Activated CD8-positive, alpha-beta memory T cell treated with anti-CD3 and anti-CD28 coated beads, Interleukin-2, amount 50 U/mL, for 1 hour (primary cell): ENCODE data around the gene SOWAHA.
A peak's percentile ranks its signal among the peaks of the same experiment; 100 is the strongest.

Experiments used
- DNase-seq: peaks from one replicate; pipeline ENCODE4 v3.0.0-alpha.2; 2020; ENCODE audit errors: extremely low read depth

The SOWAHA gene

DNA sequence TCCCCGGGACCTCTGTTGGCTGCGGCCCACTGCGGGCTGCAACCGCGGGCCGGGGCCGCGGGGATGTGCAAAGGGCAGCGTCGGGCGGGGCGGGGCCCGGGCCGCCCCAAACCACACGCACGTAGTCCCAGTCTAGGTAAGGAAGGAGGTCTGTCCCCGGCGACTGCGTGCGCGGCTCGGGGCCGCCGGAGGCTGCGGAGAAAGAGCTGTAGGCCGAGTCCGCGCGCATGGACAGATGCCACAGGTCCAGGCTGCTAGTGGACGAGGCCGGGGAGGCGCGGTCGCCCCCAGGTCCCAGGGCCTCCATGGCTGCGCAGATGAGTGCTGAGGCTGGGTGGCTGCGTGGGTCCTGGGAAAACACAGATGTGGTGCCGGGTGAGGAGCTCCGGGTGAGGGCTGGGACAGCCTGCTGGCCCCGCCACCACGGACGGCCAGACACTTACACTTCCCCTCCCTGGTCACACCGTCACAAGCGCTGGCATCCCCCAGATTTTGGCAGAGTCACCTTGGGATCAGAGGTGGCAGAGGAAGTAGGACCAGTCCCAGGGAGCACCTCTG, 12.8 kb downstream of the SOWAHA start:
- DNase-seq: no peak

DNA sequence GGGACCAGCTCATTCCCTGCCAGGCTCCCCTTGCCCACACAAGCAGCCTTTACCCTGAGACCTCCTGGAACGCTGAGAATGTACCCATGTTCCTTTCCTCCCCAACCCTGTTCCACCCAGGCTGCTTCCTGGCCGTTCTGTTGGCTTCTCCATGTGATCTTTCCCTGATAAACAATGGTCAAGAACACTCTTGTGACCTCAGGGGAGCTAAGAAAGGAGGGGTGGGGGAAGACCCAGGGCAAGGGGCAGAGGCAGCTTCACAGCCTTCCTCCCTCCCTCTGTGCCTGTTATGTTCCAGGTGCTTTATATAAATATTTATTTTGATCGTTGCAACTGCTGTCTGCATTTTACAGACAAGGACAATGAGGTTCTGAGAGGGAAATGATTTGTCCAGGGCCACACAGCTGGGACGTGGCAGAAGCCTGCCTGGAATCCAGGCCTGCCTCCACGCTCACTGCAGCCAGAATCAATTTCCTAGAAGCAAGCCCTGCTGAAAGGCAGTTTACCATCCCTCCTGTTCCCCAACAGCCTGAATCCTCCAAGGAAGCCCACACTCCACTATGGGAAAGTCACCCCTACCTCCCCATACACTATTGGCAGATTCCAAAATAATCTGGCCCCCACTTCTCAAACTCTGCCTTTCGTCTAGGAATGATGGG, 13.5 kb downstream of the SOWAHA start:
- DNase-seq: no peak

DNA sequence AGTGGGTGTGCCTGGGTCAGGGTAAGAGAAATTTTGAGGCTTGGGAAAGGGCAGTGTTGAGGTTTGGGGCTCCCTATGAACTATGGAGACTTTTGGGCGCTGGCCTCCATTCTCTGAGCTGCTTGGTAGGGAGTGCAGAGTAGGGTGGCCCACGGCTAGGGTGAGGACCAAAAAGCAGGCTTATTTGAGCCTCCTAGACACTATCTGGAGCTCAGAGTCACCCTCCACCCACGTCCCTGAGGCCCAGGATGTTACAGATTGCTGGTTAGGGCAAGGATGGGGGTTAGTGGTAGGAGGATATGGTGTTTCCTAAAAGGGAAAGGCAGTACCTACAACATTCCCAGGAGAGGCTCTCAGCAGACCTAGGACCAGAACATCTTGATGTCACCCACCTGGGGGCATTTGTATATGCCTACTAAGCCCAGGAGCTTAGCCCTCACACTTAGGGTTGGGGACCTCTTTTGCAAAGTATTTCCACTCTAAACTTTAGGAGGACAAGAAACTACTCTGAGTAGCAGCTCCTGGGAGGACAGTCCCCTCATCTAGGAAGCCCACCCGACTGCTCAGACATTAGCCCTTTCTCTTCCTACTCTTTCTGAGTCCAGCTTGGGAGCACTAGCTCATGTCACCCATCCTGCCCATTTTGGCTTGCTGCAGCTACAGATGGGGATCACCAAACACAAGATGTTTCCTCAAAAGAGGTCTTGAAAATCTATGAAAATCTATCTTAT, 15.0 kb downstream of the SOWAHA start:
- no peak for DNase-seq

DNA sequence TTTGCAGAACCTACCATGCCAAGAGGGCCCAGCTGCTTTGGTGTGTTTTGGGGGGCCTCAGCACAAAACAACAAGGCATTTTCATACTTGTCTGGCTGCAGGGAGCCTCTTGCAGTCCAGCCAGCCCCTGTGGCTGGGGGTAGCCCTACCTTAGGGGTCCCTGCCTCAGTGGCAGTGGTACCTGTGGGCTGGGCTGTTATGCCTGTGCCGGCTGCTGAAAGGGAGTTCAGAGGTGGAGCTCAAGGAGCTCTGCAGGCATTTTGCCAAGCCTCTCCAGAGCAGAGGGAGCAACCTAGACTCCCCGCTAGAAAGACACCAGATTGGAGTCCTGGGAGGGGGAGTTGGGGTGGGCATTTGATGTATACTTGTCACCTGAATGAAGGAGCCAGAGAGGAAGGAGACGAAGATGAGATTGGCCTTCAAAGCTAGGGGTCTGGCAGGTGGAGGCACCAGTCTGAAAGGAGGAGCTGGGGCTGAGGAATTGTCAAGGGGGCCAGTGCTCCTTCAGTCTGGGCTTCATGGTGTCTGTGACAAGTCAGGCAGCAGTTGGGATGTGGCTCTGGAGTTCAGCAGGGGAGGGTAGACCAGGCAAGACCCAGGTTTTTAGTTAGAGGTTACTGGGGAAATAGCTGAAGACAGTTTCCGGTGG, 15.9 kb downstream of the SOWAHA start:
- DNase-seq: no peak

DNA sequence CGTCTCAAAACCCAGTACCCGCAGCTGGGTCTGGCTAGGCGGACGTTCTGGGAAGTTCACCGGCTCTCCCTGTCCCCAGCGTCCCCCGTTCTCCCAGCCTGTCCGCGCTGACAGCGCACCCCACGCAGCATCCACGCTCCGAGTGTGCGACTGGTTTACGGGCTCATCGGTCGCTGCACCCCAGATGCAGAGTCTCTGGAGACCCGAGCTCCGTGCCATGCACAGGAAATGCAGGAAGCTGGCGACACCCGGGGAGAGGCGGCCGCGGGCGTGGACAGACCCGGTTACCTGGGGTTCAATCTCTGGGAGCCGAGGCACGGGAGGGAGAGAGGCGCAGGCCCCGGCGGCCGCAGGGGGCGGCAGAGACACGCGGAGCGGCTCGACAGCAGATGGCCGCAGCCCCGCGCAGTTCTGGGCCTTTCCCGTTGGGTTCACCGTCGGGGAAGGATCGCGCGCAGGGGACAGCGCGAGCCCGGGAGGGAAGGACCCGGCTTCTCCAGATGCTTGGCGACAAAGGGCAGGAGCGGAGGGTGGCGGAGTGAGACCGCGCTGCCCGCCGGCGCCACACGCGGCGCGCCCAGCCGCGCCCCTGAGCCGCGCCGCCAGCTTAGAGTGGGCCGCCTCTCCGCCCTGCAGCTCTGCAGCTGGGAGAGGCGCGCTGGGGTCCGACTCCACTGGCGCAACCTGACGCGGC, 16.8 kb downstream of the SOWAHA start:
- DNase-seq: peak; percentile 30

DNA sequence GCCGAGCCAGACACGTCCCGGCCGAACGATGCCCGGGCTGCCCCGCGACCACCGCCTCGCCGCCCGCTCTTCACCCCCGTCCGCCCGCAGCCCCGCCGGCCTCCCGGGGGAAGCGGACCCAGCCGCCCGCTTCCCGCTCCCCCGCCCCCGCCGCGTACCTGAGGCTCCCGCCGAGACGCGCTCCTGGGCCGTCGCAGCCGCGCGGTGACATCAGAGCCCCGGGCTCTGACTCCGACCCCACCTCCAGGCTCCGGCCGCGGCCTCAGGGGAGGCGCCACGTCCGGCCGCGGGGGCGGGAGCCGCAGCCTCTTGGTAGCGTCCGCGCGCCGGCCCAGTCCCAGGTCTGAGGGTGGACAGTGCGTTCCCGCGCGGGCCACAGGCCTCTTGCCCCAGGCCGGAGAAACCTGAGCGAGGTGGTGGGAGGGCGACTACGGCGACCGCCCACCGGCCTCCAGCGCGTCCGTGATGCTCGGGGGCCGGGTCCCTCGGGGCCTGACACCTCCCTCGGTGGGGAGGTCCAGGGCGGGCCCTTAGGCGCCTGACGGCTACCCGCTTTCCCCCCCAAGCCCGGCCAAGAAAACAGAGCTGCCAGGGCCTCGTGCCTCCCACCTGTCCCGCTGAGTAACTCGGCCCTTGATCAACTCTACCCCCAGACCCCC, 17.5 kb downstream of the SOWAHA start, which contains the start of gene SHROOM1:
Gene SHROOM1, minus strand, starts transcription at position 212 of the 659 bp plus-strand sequence. CDS start 4,507 bp downstream, outside the sequence.
- no peak for DNase-seq

DNA sequence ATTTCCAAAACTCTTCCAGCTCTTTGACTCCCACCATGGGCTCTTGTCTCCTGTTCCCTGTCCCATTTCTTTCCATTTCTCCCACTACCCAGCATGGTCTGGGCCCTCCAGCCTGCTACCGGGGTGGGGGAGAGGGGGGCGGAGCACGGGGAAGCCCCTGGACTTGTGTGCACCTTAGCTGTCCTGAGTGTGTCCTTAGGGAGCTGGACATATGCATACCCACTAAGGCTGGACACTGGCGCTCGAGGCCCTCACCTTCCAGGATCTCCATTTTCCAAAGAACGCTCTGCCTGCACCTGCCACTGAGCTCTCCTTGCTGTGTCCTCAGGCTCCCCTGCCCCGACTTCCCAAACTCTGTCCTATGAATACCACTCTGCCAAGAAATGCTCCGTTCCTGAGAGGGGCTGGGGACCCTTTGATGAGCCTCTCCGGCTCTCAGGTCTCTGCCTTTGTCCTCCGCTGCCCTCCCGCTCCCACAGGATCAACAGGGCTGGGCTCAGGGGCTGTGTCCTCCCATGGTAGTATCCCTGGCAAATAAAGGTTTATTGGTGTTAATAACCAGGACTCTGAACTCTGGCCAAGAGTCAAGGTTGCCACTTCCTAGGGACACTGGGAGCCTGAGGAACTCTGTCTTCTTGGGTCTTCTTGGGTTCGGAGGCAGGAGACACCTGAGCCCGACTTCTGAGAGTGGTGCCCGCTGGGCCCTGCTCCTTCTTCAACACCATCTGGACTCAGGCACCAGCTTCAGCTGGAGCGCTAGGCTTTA, 18.2 kb downstream of the SOWAHA start:
- no peak for DNase-seq

DNA sequence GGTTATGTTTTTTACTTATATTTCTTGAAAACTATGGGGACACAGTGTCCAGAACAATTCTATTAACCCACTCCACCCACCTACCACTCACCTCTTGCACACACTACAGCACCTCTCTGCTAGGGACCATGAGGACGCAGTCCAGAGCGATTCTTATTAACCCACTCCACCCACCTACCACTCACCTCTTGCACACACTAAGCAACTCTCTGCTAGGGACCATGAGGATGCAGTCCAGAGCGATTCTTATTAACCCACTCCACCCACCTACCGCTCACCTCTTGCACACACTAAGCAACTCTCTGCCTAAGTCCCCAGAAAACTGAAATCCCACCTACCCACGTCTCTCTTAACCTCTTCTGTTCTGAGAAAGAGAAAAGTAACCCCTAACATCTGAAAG, 19.5 kb downstream of the SOWAHA start:
- DNase-seq: no peak

DNA sequence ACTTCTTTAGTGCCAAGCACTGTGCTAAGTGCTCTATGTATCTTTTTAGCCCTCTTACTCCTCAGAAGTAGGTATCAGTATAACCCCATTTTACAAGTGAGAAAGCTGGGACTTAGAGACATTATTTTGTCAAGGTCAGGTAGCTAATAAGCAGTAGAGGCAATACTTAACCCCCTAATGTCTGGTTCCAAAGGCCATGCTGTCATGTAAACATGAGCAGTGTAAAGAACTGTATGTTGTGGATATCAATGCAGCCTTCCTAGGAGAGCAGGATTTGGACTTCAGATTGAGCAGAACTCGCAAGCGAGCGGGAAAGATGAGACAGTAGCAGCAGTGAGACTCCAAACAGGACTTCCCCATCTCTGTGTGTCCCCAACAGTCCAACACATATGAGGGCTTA, 21.0 kb downstream of the SOWAHA start:
- DNase-seq: no peak

DNA sequence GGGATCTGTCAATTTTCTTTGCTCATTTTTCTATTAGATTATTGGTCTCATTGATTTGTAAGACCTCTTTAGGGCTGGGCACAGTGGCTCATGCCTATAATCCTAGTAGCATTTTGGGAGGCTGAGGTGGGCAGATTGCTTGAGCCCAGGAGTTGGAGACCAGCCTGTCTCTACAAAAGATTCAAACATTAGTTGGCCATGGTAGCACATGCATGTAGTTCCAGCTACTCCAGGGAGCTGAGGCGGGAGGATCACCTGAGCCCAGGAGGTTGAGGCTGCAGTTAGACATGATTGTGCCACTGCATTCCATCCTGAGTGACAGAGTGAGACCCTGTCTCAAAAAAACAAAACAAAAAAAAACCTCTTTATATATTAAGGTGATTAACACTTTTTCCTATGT, 23.8 kb downstream of the SOWAHA start:
- DNase-seq: no peak

GRCh38 chr5:132837868-132838267, 24.8 kb downstream of the SOWAHA start:
- DNase-seq: no peak

DNA sequence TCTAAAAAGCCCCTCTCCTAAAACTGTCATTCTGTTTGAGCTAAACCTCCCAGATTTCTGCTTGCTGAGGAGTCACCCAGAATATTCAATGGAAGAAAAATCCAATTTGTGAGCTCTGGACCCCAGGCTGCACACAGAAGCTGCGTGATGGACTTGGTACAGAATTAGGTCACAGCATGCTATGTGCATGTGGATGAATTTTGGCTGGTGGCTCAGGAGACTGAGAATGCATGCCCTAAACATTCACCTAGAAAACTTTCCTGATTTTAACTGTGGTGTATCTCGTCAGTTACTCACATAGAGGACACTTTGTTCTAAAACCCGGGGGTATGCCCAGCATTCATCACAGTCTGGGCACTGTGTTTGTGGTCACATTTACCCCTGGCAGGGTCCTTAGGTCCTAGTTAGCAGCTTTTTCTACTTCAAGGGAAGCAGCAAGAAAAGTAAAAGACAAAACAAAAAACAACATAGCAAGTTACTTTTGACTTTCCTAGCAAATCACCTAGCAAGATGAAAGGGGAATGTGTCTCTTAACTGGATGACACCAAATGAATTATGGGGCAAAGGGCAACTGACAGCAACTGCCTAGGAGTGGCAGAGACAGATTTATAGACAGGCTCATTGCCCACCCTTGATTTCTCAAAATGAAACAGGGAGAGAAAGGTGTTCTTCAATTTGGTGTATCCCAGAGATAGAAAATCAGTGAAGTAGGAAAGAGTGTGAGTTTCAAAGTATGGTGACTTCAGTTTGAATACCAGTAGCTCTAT, 25.6 kb downstream of the SOWAHA start:
- no peak for DNase-seq

GRCh38 chr5:132839426-132840301, 26.6 kb downstream of the SOWAHA start:
- no peak for DNase-seq

DNA sequence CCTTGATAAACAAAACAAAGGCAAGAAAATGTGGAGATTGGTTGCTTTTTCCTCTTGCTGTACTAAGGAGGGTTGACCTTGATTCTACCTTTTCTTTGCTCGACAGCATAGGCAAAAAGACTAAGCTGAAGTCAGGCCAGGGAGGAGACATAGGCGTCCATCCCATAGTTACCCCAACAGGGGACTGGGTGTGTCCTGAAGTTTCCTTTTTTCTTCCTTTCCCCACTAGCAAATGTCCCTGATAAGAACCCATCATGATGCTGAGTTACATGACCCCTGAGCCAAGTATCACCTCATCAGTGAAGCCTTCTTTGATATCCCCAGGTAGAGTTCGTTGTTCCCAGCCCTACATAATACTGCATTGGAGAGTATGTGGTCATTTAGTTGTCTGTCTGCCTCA, 27.2 kb downstream of the SOWAHA start:
- DNase-seq: no peak

- DNase-seq: no peak
Measured at GRCh38 chr5:132840896-132841295, 27.8 kb downstream of the SOWAHA start.

GRCh38 chr5:132841305-132841704, 28.2 kb downstream of the SOWAHA start:
- DNase-seq: no peak

DNA sequence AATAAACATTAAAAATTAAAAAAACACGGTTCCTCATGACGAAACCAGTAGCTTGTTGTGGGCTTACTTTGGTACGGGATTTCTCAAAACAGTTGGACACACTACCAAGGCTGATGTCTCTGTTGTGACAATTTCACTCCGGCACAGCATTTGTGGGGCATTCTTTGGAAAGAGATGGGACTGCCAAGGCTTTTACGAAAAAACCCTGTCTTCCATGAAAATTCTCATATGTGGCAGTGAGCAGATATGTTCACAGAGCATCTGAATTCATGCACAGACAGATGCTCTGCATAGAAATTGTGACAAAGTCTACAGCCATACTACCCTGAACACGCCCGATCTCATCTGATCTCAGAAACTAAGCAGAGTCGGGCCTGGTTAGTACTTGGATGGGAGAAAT, 35.2 kb downstream of the SOWAHA start:
- DNase-seq: no peak

DNA sequence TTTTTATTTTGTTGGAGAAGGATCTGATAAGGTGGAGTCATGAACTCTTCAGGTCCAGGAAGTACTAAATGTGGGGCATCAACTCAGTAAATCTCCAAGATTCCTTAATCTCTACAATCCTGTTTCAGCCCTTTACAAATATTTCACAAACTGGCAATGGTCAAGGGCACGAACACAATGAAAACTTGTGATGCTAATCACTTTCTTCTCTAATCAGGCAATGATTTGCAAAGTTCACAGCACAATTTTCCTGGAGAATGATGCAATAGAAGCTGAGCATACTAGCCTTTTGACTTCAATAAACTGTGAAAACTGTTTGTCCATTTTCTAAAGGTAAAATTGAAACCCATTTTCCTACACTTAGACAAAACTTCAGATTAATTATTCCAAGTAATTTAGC, 36.2 kb downstream of the SOWAHA start:
- no peak for DNase-seq

DNA sequence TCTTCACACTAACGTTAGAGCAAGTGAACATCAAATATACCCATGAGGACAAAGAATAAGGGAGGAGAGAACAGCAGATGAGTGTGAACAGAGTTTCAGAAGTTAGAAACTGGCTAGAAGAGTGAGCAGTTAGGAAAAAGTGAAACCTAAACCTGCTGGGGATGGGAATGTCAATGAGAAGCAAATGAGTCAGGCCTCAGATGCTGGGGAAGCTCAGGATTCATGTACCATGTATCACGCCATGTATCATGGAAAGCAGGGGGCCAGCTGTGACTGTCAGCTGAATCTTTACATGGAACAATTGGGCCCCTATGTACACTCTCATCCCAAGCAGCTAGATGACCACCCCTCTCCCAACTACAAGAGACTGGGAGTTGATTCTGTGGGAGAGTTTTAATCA, 37.0 kb downstream of the SOWAHA start:
- DNase-seq: no peak
